ENCODE results near the gene TECR. TPM values are rescaled to one million over a fixed set of nuclear protein-coding genes. Genes with fewer than 3 reads are reported as not detected.

The TECR gene
- total and polyA plus RNA-seq, 7 experiments from 2014 or later = 123 to 325 (median 207) TPM

- H3K27me3 ChIP-seq (ENCODE audit: control insufficient read depth in 2 of 2, insufficient read depth in 2 of 2, low read length in 2 of 2) = no peaks in the 10 kb centered on the region
- H3K4me1 ChIP-seq (ENCODE audit: control insufficient read depth in 2 of 2, insufficient read depth in 2 of 2, low read length in 2 of 2) = peaks cover 12 to 14% of the 10 kb centered on the region in 2 donors
- H3K36me3 Mint-ChIP-seq = peaks cover 0 to 12% (median 9%) of the 10 kb centered on the region in 5 donors
- H3K9me3 ChIP-seq (ENCODE audit: control insufficient read depth in 2 of 3, low read length in 3 of 3) = no peaks in the 10 kb centered on the region
- peak within 1 kb of the TSS; percentile 74 for H3K4me3 ChIP-seq (ENCODE audit: low read length)
- DNase-seq (peak; percentile 80 to 92 (median 86)), ATAC-seq (peak; percentile 94)
- H3K4me3 Mint-ChIP-seq = peak within 1 kb of the TSS; percentile 74 to 91 (median 88)
- H3K27me3 Mint-ChIP-seq = no peaks in the 10 kb centered on the region
- H3K9me3 Mint-ChIP-seq = no peaks in the 10 kb centered on the region
- POLR2A ChIA-PET = interaction anchor here (1.0 to 34.0 kb wide), 10 partner anchors 10 to 415 kb away, joined by 3 to 1101 read pairs (median 5); partner anchors contain the start of genes DNAJB1 and TECR
- H3K4me1 Mint-ChIP-seq = peaks cover 5 to 35% (median 28%) of the 10 kb centered on the region in 7 donors
- peaks cover 0 to 4% (median 0%) of the 10 kb centered on the region in 3 experiments for H3K36me3 ChIP-seq (ENCODE audit: control insufficient read depth in 2 of 3, insufficient read depth in 3 of 3, low read length in 3 of 3)
- intact Hi-C loops (cut with micrococcal nuclease) = loop anchor here (1.0 kb wide), 2 partner anchors 9 to 22 kb away; partner anchors contain the start of gene DNAJB1 (in 2 of the 2)
- peak within 1 kb of the TSS; percentile 79 to 93 (median 87) for H3K27ac Mint-ChIP-seq
- peak within 1 kb of the TSS; percentile 80 for H3K27ac ChIP-seq (ENCODE audit: low read depth, low read length)
- CTCF ChIA-PET = interaction anchor here (0.5 to 3.2 kb wide), 8 partner anchors 7 to 383 kb away, joined by 3 to 16 read pairs (median 4); no protein-coding TSS in a partner anchor
Measured at GRCh38 chr19:14496029-14496833, 33.2 kb upstream of the TECR start, which contains the start of gene GIPC1. TSS of gene GIPC1 (minus strand) at chr19:14496127. CDS start at chr19:14482976, 13,151 bp downstream.

GRCh38 chr19:14496834-14497227 lies 32.6 kb upstream of the TECR start:
- peaks cover 0 to 8% (median 4%) of the 10 kb centered on the region in 5 donors for H3K36me3 Mint-ChIP-seq
- Histone ChIP-seq H3K4me1 (ENCODE audit: control insufficient read depth in 2 of 2, insufficient read depth in 2 of 2, low read length in 2 of 2) (peaks cover 12 to 14% of the 10 kb centered on the region in 2 donors), H3K27me3 (ENCODE audit: control insufficient read depth in 2 of 2, insufficient read depth in 2 of 2, low read length in 2 of 2) (no peaks in the 10 kb centered on the region), H3K4me3 (ENCODE audit: low read length) (peak overlapping the region; percentile 74), H3K27ac (ENCODE audit: low read depth, low read length) (no peak overlapping the region), H3K9me3 (ENCODE audit: control insufficient read depth in 2 of 3, low read length in 3 of 3) (no peaks in the 10 kb centered on the region), H3K36me3 (ENCODE audit: control insufficient read depth in 2 of 3, insufficient read depth in 3 of 3, low read length in 3 of 3) (no peaks in the 10 kb centered on the region)
- no peaks in the 10 kb centered on the region for H3K27me3 Mint-ChIP-seq
- peaks cover 5 to 35% (median 28%) of the 10 kb centered on the region in 7 donors for H3K4me1 Mint-ChIP-seq
- ATAC-seq = no peak
- no peak for DNase-seq
- peak overlapping the region; percentile 67 to 90 (median 84) for H3K4me3 Mint-ChIP-seq
- ChIA-PET CTCF (interaction anchor here (0.6 to 3.2 kb wide), 6 partner anchors 8 to 75 kb away, joined by 3 to 16 read pairs (median 4); partner anchors contain the start of gene NDUFB7), POLR2A (interaction anchor here (1.1 to 34.0 kb wide), 8 partner anchors 9 to 416 kb away, joined by 3 to 1101 read pairs (median 6); partner anchors contain the start of genes DNAJB1 and TECR)
- H3K9me3 Mint-ChIP-seq = no peaks in the 10 kb centered on the region
- intact Hi-C loops (cut with micrococcal nuclease) = loop anchor here (1.0 kb wide), 2 partner anchors 8 to 21 kb away; partner anchors contain the start of gene DNAJB1 (in 2 of the 2)
- peak overlapping the region; percentile 28 to 92 (median 80) for H3K27ac Mint-ChIP-seq

GRCh38 chr19:14497228-14497921 lies 32.0 kb upstream of the TECR start:
- H3K27me3 ChIP-seq (ENCODE audit: control insufficient read depth in 2 of 2, insufficient read depth in 2 of 2, low read length in 2 of 2) = no peaks in the 10 kb centered on the region
- intact Hi-C loops (cut with micrococcal nuclease) = no loop called here
- no peaks in the 10 kb centered on the region for H3K27me3 Mint-ChIP-seq
- H3K36me3 ChIP-seq (ENCODE audit: control insufficient read depth in 2 of 3, insufficient read depth in 3 of 3, low read length in 3 of 3) = no peaks in the 10 kb centered on the region
- peaks cover 0 to 8% (median 4%) of the 10 kb centered on the region in 5 donors for H3K36me3 Mint-ChIP-seq
- ChIA-PET CTCF (interaction anchor here (0.6 to 3.2 kb wide), 4 partner anchors 10 to 74 kb away, joined by 3 to 16 read pairs (median 4); partner anchors contain the start of gene NDUFB7), POLR2A (interaction anchor here (0.6 to 34.0 kb wide), 3 partner anchors 8 to 79 kb away, joined by 3 to 1101 read pairs (median 58); partner anchors contain the start of genes DNAJB1 and TECR)
- no peak overlapping the region for H3K4me3 ChIP-seq (ENCODE audit: low read length)
- no peak for DNase-seq
- H3K4me1 Mint-ChIP-seq = peaks cover 5 to 35% (median 31%) of the 10 kb centered on the region in 7 donors
- H3K27ac Mint-ChIP-seq = peak overlapping the region in 6 of 9 donors; percentile 18 to 92 (median 85)
- H3K4me1 ChIP-seq (ENCODE audit: control insufficient read depth in 2 of 2, insufficient read depth in 2 of 2, low read length in 2 of 2) = peaks cover 12 to 14% of the 10 kb centered on the region in 2 donors
- H3K9me3 Mint-ChIP-seq = no peaks in the 10 kb centered on the region
- H3K9me3 ChIP-seq (ENCODE audit: control insufficient read depth in 2 of 3, low read length in 3 of 3) = no peaks in the 10 kb centered on the region
- peak overlapping the region; percentile 47 to 90 (median 84) for H3K4me3 Mint-ChIP-seq
- no peak for ATAC-seq
- no peak overlapping the region for H3K27ac ChIP-seq (ENCODE audit: low read depth, low read length)

GRCh38 chr19:14502334-14503092 lies 26.9 kb upstream of the TECR start:
- H3K9me3 Mint-ChIP-seq = peaks cover 0 to under 1% (median 0%) of the 10 kb centered on the region in 11 donors
- H3K36me3 ChIP-seq (ENCODE audit: control insufficient read depth in 2 of 3, insufficient read depth in 3 of 3, low read length in 3 of 3) = no peaks in the 10 kb centered on the region
- peaks cover 0 to 7% (median 0%) of the 10 kb centered on the region in 5 donors for H3K27me3 Mint-ChIP-seq
- H3K4me1 ChIP-seq (ENCODE audit: control insufficient read depth in 2 of 2, insufficient read depth in 2 of 2, low read length in 2 of 2) = peaks cover 24 to 29% of the 10 kb centered on the region in 2 donors
- H3K9me3 ChIP-seq (ENCODE audit: control insufficient read depth in 2 of 3, low read length in 3 of 3) = no peaks in the 10 kb centered on the region
- ChIA-PET POLR2A (interaction anchor here (0.9 to 34.0 kb wide), 2 partner anchors 23 to 29 kb away, joined by 3 to 1101 read pairs; partner anchors contain the start of genes DNAJB1 and TECR), CTCF (interaction anchor here (0.7 to 1.1 kb wide), 4 partner anchors 17 to 54 kb away, joined by 3 to 4 read pairs (median 3); partner anchors contain the start of gene PTGER1)
- no peaks in the 10 kb centered on the region for H3K27me3 ChIP-seq (ENCODE audit: control insufficient read depth in 2 of 2, insufficient read depth in 2 of 2, low read length in 2 of 2)
- ATAC-seq (no peak), DNase-seq (no peak)
- H3K36me3 Mint-ChIP-seq = no peaks in the 10 kb centered on the region
- intact Hi-C loops (cut with micrococcal nuclease) = no loop called here
- H3K4me3 ChIP-seq (ENCODE audit: low read length) = no peak overlapping the region
- peak overlapping the region in 1 of 10 donors; percentile 5 for H3K4me3 Mint-ChIP-seq
- no peak overlapping the region for H3K27ac ChIP-seq (ENCODE audit: low read depth, low read length)
- peak overlapping the region in 3 of 9 donors; percentile 69 to 97 (median 92) for H3K27ac Mint-ChIP-seq
- peaks cover 30 to 52% (median 45%) of the 10 kb centered on the region in 7 donors for H3K4me1 Mint-ChIP-seq

GRCh38 chr19:14503285-14503684 lies 26.1 kb upstream of the TECR start:
- Mint-ChIP-seq H3K27me3 (peaks cover 0 to 7% (median 0%) of the 10 kb centered on the region in 5 donors), H3K4me1 (peaks cover 32 to 58% (median 53%) of the 10 kb centered on the region in 7 donors), H3K4me3 (no peak overlapping the region), H3K36me3 (no peaks in the 10 kb centered on the region), H3K27ac (peak overlapping the region in 8 of 9 donors; percentile 43 to 97 (median 67)), H3K9me3 (peaks cover 0 to 2% (median 0%) of the 10 kb centered on the region in 11 donors)
- Histone ChIP-seq H3K36me3 (ENCODE audit: control insufficient read depth in 2 of 3, insufficient read depth in 3 of 3, low read length in 3 of 3) (no peaks in the 10 kb centered on the region), H3K9me3 (ENCODE audit: control insufficient read depth in 2 of 3, low read length in 3 of 3) (no peaks in the 10 kb centered on the region), H3K27me3 (ENCODE audit: control insufficient read depth in 2 of 2, insufficient read depth in 2 of 2, low read length in 2 of 2) (no peaks in the 10 kb centered on the region), H3K4me1 (ENCODE audit: control insufficient read depth in 2 of 2, insufficient read depth in 2 of 2, low read length in 2 of 2) (peaks cover 29 to 37% of the 10 kb centered on the region in 2 donors), H3K4me3 (ENCODE audit: low read length) (no peak overlapping the region), H3K27ac (ENCODE audit: low read depth, low read length) (no peak overlapping the region)
- ChIA-PET CTCF (interaction anchor here (0.7 to 2.1 kb wide), 3 partner anchors 8 to 408 kb away, joined by 3 to 8 read pairs (median 3); no protein-coding TSS in a partner anchor), POLR2A (interaction anchor here (0.8 to 34.0 kb wide), 6 partner anchors 7 to 60 kb away, joined by 3 to 1101 read pairs (median 16); partner anchors contain the start of genes DNAJB1, GIPC1 and TECR)
- DNase-seq (no peak), ATAC-seq (no peak)
- intact Hi-C loops (cut with micrococcal nuclease) = no loop called here

All from naive thymus-derived CD4-positive, alpha-beta T cell (primary cell).